ENCODE data around the gene CSGALNACT2.

GRCh38 chr10:43202224-43202656, 64.0 kb downstream of the CSGALNACT2 start:
- peak; percentile 31 for TF ChIP-seq CTCF (IDR thresholded peaks at IDR 0.05; ENCODE audit: borderline replicate concordance, extremely low read depth, low read length, poor library complexity, severe bottlenecking)
- TF ChIP-seq EZH2 (IDR thresholded peaks at IDR 0.05; ENCODE audit: borderline replicate concordance, low read depth, low read length, severe bottlenecking): no peak

Measured in DND-41 (cell line).